GM12878 (cell line): ENCODE data around the gene LY6G5B. TPM values are rescaled to one million over a fixed set of nuclear protein-coding genes. Genes with fewer than 3 reads are reported as not detected.

Experiments used
- ATAC-seq: fragments of 200-7000 bp; cut with Tn5 transposase; 3 replicates; pipeline ENCODE4 v1.9.1; 2020; ENCODE audit warnings: mild to moderate bottlenecking, moderate library complexity
- BruUV-seq: library from RNA; stranded (reverse); fragments of 400-500 nt; replicated peaks from 2 replicates; lab custom pipeline; 2021; lab: Mats Ljungman, UMichigan
- CTCF ChIA-PET: fragments of 300-600 bp; sonication (Branson Sonifier 250); formaldehyde crosslinking; extraction: SDS; loops from one replicate; lab custom pipeline; 2021; ENCODE audit warnings: inconsistent platforms; lab: Yijun Ruan, JAX
- POLR2A ChIA-PET: fragments of 350-600 bp; formaldehyde crosslinking; extraction: SDS; loops from one replicate; lab custom pipeline; 2021; ENCODE audit warnings: inconsistent platforms; lab: Charles Lee
- RAD21 ChIA-PET: fragments of 300-600 bp; sonication (Branson Sonifier 250); formaldehyde crosslinking; loops from one replicate; lab custom pipeline; 2023; ENCODE audit warnings: antibody characterized with exemption; ENCODE audit not compliant: unreplicated experiment; lab: Charles Lee
- SMC1A ChIA-PET: fragments of 300-600 bp; sonication (Branson Sonifier 250); formaldehyde crosslinking; loops from one replicate; lab custom pipeline; 2023; ENCODE audit not compliant: unreplicated experiment, uncharacterized antibody; lab: Charles Lee
- DNase-seq: peaks from one replicate; pipeline ENCODE4 v3.0.0-alpha.2; 2011; ENCODE audit warnings: low read depth, low spot score
- FAIRE-seq: peaks from 3 replicates; lab custom pipeline; 2011; peaks lifted over from hg19 to GRCh38; lab: Jason Lieb, UNC
- H2AFZ ChIP-seq: 2 replicates; pipeline ENCODE4 v1.6.0; 2011; ENCODE audit warnings: low read depth, low read length, control low read depth; ENCODE audit not compliant: control insufficient read depth
- H3K27ac ChIP-seq: 2 replicates; pipeline ENCODE4 v1.5.1; 2011; ENCODE audit warnings: control low read depth; ENCODE audit not compliant: control insufficient read depth, insufficient read depth
- H3K27me3 ChIP-seq, 2 experiments: replicated peaks in 1 of 2; 2 replicates each; pipeline versions ENCODE4 v1.6.0 to v1.6.1; 2011; ENCODE audit warnings: low read length in 1 of 2; ENCODE audit not compliant: control insufficient read depth in 2 of 2, insufficient read depth in 2 of 2
- H3K36me3 ChIP-seq, 2 experiments: 2 replicates each; pipeline ENCODE4 v1.5.1; 2011; ENCODE audit warnings: low read length in 1 of 2; ENCODE audit not compliant: control insufficient read depth in 2 of 2, insufficient read depth in 2 of 2
- H3K4me1 ChIP-seq: 2 replicates; pipeline ENCODE4 v1.6.1; 2011; ENCODE audit warnings: mild to moderate bottlenecking, low read length, moderate library complexity, mixed read lengths; ENCODE audit not compliant: control insufficient read depth, insufficient read depth
- H3K4me2 ChIP-seq: 2 replicates; pipeline ENCODE4 v1.6.0; 2011; ENCODE audit warnings: control low read depth; ENCODE audit not compliant: control insufficient read depth, insufficient read depth
- H3K4me3 ChIP-seq: fragments of 200-600 bp; sonication (generic); 2 replicates; pipeline ENCODE4 v1.5.1; 2016
- H3K79me2 ChIP-seq: 2 replicates; pipeline ENCODE4 v1.6.0; 2011; ENCODE audit warnings: low read length; ENCODE audit not compliant: control insufficient read depth, insufficient read depth
- H3K9ac ChIP-seq: 2 replicates; pipeline ENCODE4 v1.8.0; 2011; ENCODE audit warnings: low read length, control low read depth, mixed read lengths; ENCODE audit not compliant: control insufficient read depth, insufficient read depth
- H3K9me3 ChIP-seq: replicated peaks from 3 replicates; pipeline ENCODE4 v1.5.1; 2011; ENCODE audit warnings: mild to moderate bottlenecking, low read length; ENCODE audit not compliant: control insufficient read depth, insufficient read depth
- H4K20me1 ChIP-seq: 2 replicates; pipeline ENCODE4 v1.6.0; 2011; ENCODE audit not compliant: control insufficient read depth, insufficient read depth
- ATF7 ChIP-seq: fragments of 450-650 bp; IDR thresholded peaks from 2 replicates; pipeline ENCODE4 v1.6.1; 2016; ENCODE audit warnings: low read depth, mild to moderate bottlenecking
- CREM ChIP-seq: IDR thresholded peaks from 2 replicates; pipeline ENCODE4 v1.6.1; 2014; ENCODE audit warnings: antibody characterized with exemption, low read depth
- HDAC2 ChIP-seq: fragments of 200-600 bp; sonication (generic); IDR thresholded peaks from 2 replicates; pipeline ENCODE4 v1.6.1; 2017
- HDAC6 ChIP-seq: fragments of 200-600 bp; sonication (generic); IDR thresholded peaks from one replicate; pipeline ENCODE4 v1.8.0; 2017; ENCODE audit warnings: antibody characterized with exemption; ENCODE audit not compliant: unreplicated experiment
- MYB ChIP-seq: fragments of 150-350 bp; IDR thresholded peaks from 2 replicates; pipeline ENCODE4 v1.6.1; 2014; ENCODE audit warnings: mild to moderate bottlenecking, low read depth, low read length, borderline replicate concordance
- NR2C2 ChIP-seq: IDR thresholded peaks from 2 replicates; pipeline ENCODE4 v1.6.1; 2011; ENCODE audit warnings: borderline replicate concordance, low read depth; ENCODE audit not compliant: control insufficient read depth, insufficient read length
- PML ChIP-seq: IDR thresholded peaks from 2 replicates; pipeline ENCODE4 v1.6.1; 2012; ENCODE audit warnings: low read length, inconsistent platforms
- POLR2AphosphoS2 ChIP-seq: IDR thresholded peaks from 2 replicates; pipeline ENCODE4 v1.6.1; 2011; ENCODE audit warnings: low read depth, mild to moderate bottlenecking, low read length, improper control_type of control experiment, moderate library complexity
- RAD21 ChIP-seq: IDR thresholded peaks from 2 replicates; pipeline ENCODE4 v1.6.1; 2011; ENCODE audit warnings: mild to moderate bottlenecking, low read depth, low read length, moderate library complexity; ENCODE audit not compliant: insufficient read depth
- SPI1 ChIP-seq: IDR thresholded peaks from 2 replicates; pipeline ENCODE4 v1.6.1; 2011; ENCODE audit warnings: low read depth, mild to moderate bottlenecking, low read length, moderate library complexity, borderline replicate concordance; ENCODE audit not compliant: insufficient read depth
- ZSCAN29 ChIP-seq: fragments of 450-650 bp; IDR thresholded peaks from 2 replicates; pipeline ENCODE4 v1.6.1; 2017; ENCODE audit warnings: mild to moderate bottlenecking, moderate library complexity
- WGBS: methylation state at CpG from one replicate; pipeline ENCODE4 v1.1.6; 2016; ENCODE audit warnings: low lambda C conversion rate; ENCODE audit not compliant: insufficient replicate concordance, insufficient coverage; ENCODE audit errors: missing lambda C conversion rate; 5-methylcytosine and 5-hydroxymethylcytosine counted together
- in situ Hi-C: fragments of 300-500 bp; cut with MboI; formaldehyde crosslinking; loops from 9 replicates; pipeline ENCODE4 v1.14.3; 2018; ENCODE audit warnings: mixed read lengths
- intact Hi-C: fragments of 100-400 bp; cut with micrococcal nuclease; formaldehyde crosslinking; loops from one replicate; pipeline ENCODE4 v1.14.2; 2022; ENCODE audit not compliant: unreplicated experiment
- polyA plus RNA-seq, 11 experiments: library from polyadenylated mRNA; depleted of rRNA in 4 of 11; unstranded in 6 of 11; stranded (reverse) in 5 of 11; fragments of >200 nt; fragmentation: Nextera tagmentation in 4 of 11; fragmentation: Illumina TruSeq in 1 of 11; extraction: Ambion mirVana in 4 of 11; extraction: Trizol in 1 of 11; gene quantifications; 1 replicate in 1 of 11; 2 replicates in 10 of 11; pipeline versions ENCODE4 v1.2.1 to v1.2.3, GENCODE V29; 2011 to 2016; ENCODE audit warnings: inconsistent platforms in 2 of 11, missing spikeins in 2 of 11, low read depth in 1 of 11
- total RNA-seq, 4 experiments: library from RNA; depleted of rRNA in 3 of 4; stranded (reverse); fragments of >200 nt in 3 of 4; fragmentation: Illumina TruSeq in 1 of 4; extraction: Trizol in 1 of 4; gene quantifications; 2 replicates each; pipeline versions ENCODE4 v1.2.1 to v1.2.3, GENCODE V29; 2013 to 2021
- TF ChIP-seq, protein P1 (sequence below): fragments of 450-650 bp; IDR thresholded peaks from 2 replicates; pipeline ENCODE4 v1.6.1; 2017; ENCODE audit warnings: mild to moderate bottlenecking, low read depth, inconsistent platforms; ENCODE audit not compliant: poor library complexity, severe bottlenecking
- TF ChIP-seq, protein P2 (sequence below): IDR thresholded peaks from 2 replicates; pipeline ENCODE4 v1.6.1; 2012; ENCODE audit warnings: low read length, inconsistent platforms
- TF ChIP-seq, protein P3 (sequence below): fragments of 450-650 bp; IDR thresholded peaks from 2 replicates; pipeline ENCODE4 v1.6.1; 2017; ENCODE audit warnings: low read depth, mild to moderate bottlenecking, moderate library complexity
- TF ChIP-seq, protein P4 (sequence below): fragments of 450-650 bp; IDR thresholded peaks from 2 replicates; pipeline ENCODE4 v1.6.1; 2016; ENCODE audit warnings: mild to moderate bottlenecking

Gene LY6G5B
- total and polyA plus RNA-seq, 10 of the 15 experiments (the other 5 are each of a cell fraction or from before 2014, with no cell fraction given), result 3.2 to 16.5 (median 7.5) TPM

DNA sequence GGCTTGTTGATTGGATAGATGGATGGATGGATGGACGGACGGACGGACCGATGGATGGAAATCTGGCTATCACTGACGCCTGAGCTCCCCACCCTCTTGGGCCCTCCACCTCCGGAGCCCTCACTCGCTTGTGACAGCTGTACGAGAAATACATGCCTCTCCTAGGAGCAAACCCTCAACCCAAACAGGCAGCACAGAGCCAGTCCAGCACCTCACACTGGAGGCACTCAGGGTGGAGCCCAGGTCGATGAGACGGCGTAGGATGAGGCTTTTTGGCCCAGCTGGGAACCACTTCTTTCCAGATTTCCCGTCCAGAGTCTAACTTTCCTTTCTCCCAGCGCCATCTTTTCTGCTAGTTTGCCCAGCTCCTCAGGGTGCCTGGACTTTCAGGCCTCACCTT, 13.8 kb downstream of the LY6G5B start (continued):
- TF ChIP-seq, protein P1, sequence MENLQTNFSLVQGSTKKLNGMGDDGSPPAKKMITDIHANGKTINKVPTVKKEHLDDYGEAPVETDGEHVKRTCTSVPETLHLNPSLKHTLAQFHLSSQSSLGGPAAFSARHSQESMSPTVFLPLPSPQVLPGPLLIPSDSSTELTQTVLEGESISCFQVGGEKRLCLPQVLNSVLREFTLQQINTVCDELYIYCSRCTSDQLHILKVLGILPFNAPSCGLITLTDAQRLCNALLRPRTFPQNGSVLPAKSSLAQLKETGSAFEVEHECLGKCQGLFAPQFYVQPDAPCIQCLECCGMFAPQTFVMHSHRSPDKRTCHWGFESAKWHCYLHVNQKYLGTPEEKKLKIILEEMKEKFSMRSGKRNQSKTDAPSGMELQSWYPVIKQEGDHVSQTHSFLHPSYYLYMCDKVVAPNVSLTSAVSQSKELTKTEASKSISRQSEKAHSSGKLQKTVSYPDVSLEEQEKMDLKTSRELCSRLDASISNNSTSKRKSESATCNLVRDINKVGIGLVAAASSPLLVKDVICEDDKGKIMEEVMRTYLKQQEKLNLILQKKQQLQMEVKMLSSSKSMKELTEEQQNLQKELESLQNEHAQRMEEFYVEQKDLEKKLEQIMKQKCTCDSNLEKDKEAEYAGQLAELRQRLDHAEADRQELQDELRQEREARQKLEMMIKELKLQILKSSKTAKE, result no peak
- TF ChIP-seq HDAC2 (no peak), NR2C2 (no peak), SPI1 (no peak), RAD21 (no peak)
- TF ChIP-seq, protein P2, sequence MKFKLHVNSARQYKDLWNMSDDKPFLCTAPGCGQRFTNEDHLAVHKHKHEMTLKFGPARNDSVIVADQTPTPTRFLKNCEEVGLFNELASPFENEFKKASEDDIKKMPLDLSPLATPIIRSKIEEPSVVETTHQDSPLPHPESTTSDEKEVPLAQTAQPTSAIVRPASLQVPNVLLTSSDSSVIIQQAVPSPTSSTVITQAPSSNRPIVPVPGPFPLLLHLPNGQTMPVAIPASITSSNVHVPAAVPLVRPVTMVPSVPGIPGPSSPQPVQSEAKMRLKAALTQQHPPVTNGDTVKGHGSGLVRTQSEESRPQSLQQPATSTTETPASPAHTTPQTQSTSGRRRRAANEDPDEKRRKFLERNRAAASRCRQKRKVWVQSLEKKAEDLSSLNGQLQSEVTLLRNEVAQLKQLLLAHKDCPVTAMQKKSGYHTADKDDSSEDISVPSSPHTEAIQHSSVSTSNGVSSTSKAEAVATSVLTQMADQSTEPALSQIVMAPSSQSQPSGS, result no peak

DNA sequence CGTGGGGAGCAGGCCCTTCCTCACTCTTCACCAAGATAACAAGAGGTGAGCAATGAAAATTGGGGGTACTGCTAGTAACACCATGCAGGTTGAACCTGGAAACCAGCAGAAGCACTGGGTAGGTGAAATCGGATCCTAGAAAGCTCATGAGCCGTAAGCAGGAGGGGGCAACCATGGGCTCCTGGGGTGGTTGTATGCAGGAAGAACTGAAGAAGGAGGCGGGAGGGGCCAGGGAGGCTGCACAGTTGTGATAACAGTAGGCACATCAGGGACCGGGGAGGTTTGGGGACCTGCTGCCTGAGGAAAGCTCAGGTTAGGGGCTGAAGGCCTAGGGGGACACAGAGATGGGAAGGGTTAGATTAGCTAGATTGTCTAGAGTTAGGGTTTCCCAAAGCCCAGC, 16.7 kb downstream of the LY6G5B start:
- WGBS, result 96% methylated on average over 5 of the region's 5 CpGs
- no peaks in the 10 kb centered on the region for H3K27me3 ChIP-seq
- in situ Hi-C loops (no loop called here), intact Hi-C loops (no loop called here)
- H4K20me1 ChIP-seq, result no peaks in the 10 kb centered on the region
- ATAC-seq (no peak), DNase-seq (no peak), FAIRE-seq (no peak)
- POLR2A ChIA-PET, result no interaction called here
- H3K4me2 ChIP-seq, result no peak overlapping the region
- no peaks in the 10 kb centered on the region for H3K4me1 ChIP-seq
- RAD21 ChIA-PET, result no interaction called here
- no peak overlapping the region for H3K9ac ChIP-seq
- no TSS peak for BruUV-seq
- peaks cover 7 to 30% of the 10 kb centered on the region in 2 experiments; a peak in 3 of 4 replicates for H3K36me3 ChIP-seq
- CTCF ChIA-PET, result interaction anchor here (0.8 to 1.2 kb wide), 3 partner anchors 9 to 83 kb away, joined by 3 to 4 read pairs (median 3); no protein-coding TSS in a partner anchor
- no peak overlapping the region for H2AFZ ChIP-seq
- no peaks in the 10 kb centered on the region for H3K9me3 ChIP-seq
- no peak overlapping the region for H3K27ac ChIP-seq
- no peak overlapping the region for H3K4me3 ChIP-seq
- no peaks in the 10 kb centered on the region for H3K79me2 ChIP-seq
- SMC1A ChIA-PET, result interaction anchor here (1.0 to 1.2 kb wide), 2 partner anchors 33 to 232 kb away, joined by 3 read pairs; no protein-coding TSS in a partner anchor
- no peak for TF ChIP-seq ZSCAN29
- TF ChIP-seq MYB, result no peak
- no peak for TF ChIP-seq POLR2AphosphoS2
- TF ChIP-seq, protein P3, sequence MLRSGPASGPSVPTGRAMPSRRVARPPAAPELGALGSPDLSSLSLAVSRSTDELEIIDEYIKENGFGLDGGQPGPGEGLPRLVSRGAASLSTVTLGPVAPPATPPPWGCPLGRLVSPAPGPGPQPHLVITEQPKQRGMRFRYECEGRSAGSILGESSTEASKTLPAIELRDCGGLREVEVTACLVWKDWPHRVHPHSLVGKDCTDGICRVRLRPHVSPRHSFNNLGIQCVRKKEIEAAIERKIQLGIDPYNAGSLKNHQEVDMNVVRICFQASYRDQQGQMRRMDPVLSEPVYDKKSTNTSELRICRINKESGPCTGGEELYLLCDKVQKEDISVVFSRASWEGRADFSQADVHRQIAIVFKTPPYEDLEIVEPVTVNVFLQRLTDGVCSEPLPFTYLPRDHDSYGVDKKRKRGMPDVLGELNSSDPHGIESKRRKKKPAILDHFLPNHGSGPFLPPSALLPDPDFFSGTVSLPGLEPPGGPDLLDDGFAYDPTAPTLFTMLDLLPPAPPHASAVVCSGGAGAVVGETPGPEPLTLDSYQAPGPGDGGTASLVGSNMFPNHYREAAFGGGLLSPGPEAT, result no peak
- TF ChIP-seq, protein P4, sequence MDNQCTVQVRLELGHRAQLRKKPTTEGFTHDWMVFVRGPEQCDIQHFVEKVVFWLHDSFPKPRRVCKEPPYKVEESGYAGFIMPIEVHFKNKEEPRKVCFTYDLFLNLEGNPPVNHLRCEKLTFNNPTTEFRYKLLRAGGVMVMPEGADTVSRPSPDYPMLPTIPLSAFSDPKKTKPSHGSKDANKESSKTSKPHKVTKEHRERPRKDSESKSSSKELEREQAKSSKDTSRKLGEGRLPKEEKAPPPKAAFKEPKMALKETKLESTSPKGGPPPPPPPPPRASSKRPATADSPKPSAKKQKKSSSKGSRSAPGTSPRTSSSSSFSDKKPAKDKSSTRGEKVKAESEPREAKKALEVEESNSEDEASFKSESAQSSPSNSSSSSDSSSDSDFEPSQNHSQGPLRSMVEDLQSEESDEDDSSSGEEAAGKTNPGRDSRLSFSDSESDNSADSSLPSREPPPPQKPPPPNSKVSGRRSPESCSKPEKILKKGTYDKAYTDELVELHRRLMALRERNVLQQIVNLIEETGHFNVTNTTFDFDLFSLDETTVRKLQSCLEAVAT, result no peak
- TF ChIP-seq PML, result no peak
- TF ChIP-seq ATF7, result no peak
- TF ChIP-seq CREM, result no peak
- TF ChIP-seq HDAC6, result no peak
